GM10248 (cell line): ENCODE results near the gene SIX4.

Experiments
- CTCF ChIA-PET: fragments of 300-600 bp; sonication (Branson Sonifier 250); formaldehyde crosslinking; extraction: SDS; loops from one replicate; lab custom pipeline; 2021; ENCODE audit warnings: antibody characterized with exemption; lab: Yijun Ruan, JAX
- POLR2A ChIA-PET: fragments of 350-650 bp; sonication (Branson Sonifier 250); formaldehyde crosslinking; extraction: SDS; loops from one replicate; lab custom pipeline; 2020; ENCODE audit warnings: antibody characterized with exemption; lab: Yijun Ruan, JAX
- DNase-seq: peaks from one replicate; pipeline ENCODE4 v3.0.0; 2012; ENCODE audit errors: extremely low spot score
- CTCF ChIP-seq: IDR thresholded peaks from 2 replicates; pipeline ENCODE4 v1.5.1; 2012; ENCODE audit warnings: mild to moderate bottlenecking, low read depth; ENCODE audit errors: extremely low read depth, missing control alignments, control extremely low read depth

Gene SIX4

GRCh38 chr14:60710494-60710893 lies 13.7 kb downstream of the SIX4 start:
- TF ChIP-seq CTCF = no peak
- CTCF ChIA-PET = no interaction called here
- POLR2A ChIA-PET = no interaction called here
- no peak for DNase-seq

- no peak for TF ChIP-seq CTCF
- ChIA-PET POLR2A (no interaction called here), CTCF (no interaction called here)
- DNase-seq = no peak
Measured at GRCh38 chr14:60707858-60708257, 16.3 kb downstream of the SIX4 start.

- ChIA-PET CTCF (interaction anchor here (0.7 kb wide), 1 partner anchor 78 kb away, joined by 3 read pairs; no protein-coding TSS in a partner anchor), POLR2A (no interaction called here)
- no peak for DNase-seq
- TF ChIP-seq CTCF = no peak
Measured at GRCh38 chr14:60705100-60705499, 19.1 kb downstream of the SIX4 start.

- ChIA-PET CTCF (no interaction called here), POLR2A (no interaction called here)
- no peak for TF ChIP-seq CTCF
- no peak for DNase-seq
Measured at GRCh38 chr14:60700598-60700997, 23.6 kb downstream of the SIX4 start.

- no peak for TF ChIP-seq CTCF
- DNase-seq = no peak
- CTCF ChIA-PET = no interaction called here
- POLR2A ChIA-PET = no interaction called here
Measured at GRCh38 chr14:60695327-60695726, 28.8 kb downstream of the SIX4 start.

GRCh38 chr14:60691383-60692113 lies 32.6 kb downstream of the SIX4 start:
- ChIA-PET POLR2A (no interaction called here), CTCF (interaction anchor here (3.5 kb wide), 1 partner anchor 12 kb away, joined by 13 read pairs; no protein-coding TSS in a partner anchor)
- no peak for TF ChIP-seq CTCF
- DNase-seq = no peak

- ChIA-PET CTCF (no interaction called here), POLR2A (no interaction called here)
- TF ChIP-seq CTCF = no peak
- no peak for DNase-seq
Measured at GRCh38 chr14:60686865-60687264, 37.3 kb downstream of the SIX4 start.
